DLD1 (cell line): ENCODE data around the gene TRAPPC10.

ENCODE experiments used
- in situ Hi-C: cut with HindIII; loops from 2 replicates; pipeline ENCODE4 v1.10.0; 2017; ENCODE audit warnings: low sequenced_read_pairs

TRAPPC10 gene

GRCh38 chr21:44011579-44012473, at the start of gene TRAPPC10:
TRAPPC10 (plus strand) TSS chr21:44012309; CDS start chr21:44012494, 185 bp downstream.
- in situ Hi-C loops = no loop called here

GRCh38 chr21:43965911-43966585, 46.1 kb upstream of the TRAPPC10 start:
- in situ Hi-C loops = no loop called here

- in situ Hi-C loops = no loop called here
Measured at GRCh38 chr21:43966946-43967512, 45.1 kb upstream of the TRAPPC10 start.

- in situ Hi-C loops = no loop called here
Measured at GRCh38 chr21:43967981-43968380, 44.1 kb upstream of the TRAPPC10 start.

- in situ Hi-C loops = no loop called here
Measured at GRCh38 chr21:43968410-43969114, 43.5 kb upstream of the TRAPPC10 start.

GRCh38 chr21:43969115-43969444, 43.0 kb upstream of the TRAPPC10 start:
- in situ Hi-C loops = no loop called here

- in situ Hi-C loops = no loop called here
Measured at GRCh38 chr21:43970551-43970950, 41.6 kb upstream of the TRAPPC10 start.

- in situ Hi-C loops = no loop called here
Measured at GRCh38 chr21:43971201-43971991, 40.7 kb upstream of the TRAPPC10 start.

- in situ Hi-C loops = no loop called here
Measured at GRCh38 chr21:43971992-43972255, 40.2 kb upstream of the TRAPPC10 start.

GRCh38 chr21:43972850-43973633, 39.1 kb upstream of the TRAPPC10 start:
- in situ Hi-C loops = no loop called here

GRCh38 chr21:43973634-43973955, 38.5 kb upstream of the TRAPPC10 start:
- in situ Hi-C loops = no loop called here

- in situ Hi-C loops = no loop called here
Measured at GRCh38 chr21:43974791-43975468, 37.2 kb upstream of the TRAPPC10 start.

- in situ Hi-C loops = no loop called here
Measured at GRCh38 chr21:43975469-43976098, 36.5 kb upstream of the TRAPPC10 start.

GRCh38 chr21:43976661-43977060, 35.4 kb upstream of the TRAPPC10 start:
- in situ Hi-C loops = no loop called here

GRCh38 chr21:43978060-43978459, 34.0 kb upstream of the TRAPPC10 start:
- in situ Hi-C loops = no loop called here

GRCh38 chr21:43979654-43980053, 32.5 kb upstream of the TRAPPC10 start:
- in situ Hi-C loops = no loop called here

GRCh38 chr21:43981151-43981870, 30.8 kb upstream of the TRAPPC10 start:
- in situ Hi-C loops = no loop called here

- in situ Hi-C loops = no loop called here
Measured at GRCh38 chr21:43981871-43982210, 30.3 kb upstream of the TRAPPC10 start.
